Chondrocyte (in vitro differentiated cells): ENCODE results near the gene TRIM56. TPM values are rescaled to one million over a fixed set of nuclear protein-coding genes. Genes with fewer than 3 reads are reported as not detected.

ENCODE experiments used
- DNase-seq: peaks from one replicate; pipeline ENCODE4 v3.0.0; 2021; ENCODE audit warnings: mixed read lengths, low spot score
- H3K27ac Mint-ChIP-seq: one replicate; pipeline ENCODE4 v1.8.0; 2021; ENCODE audit warnings: mild to moderate bottlenecking, moderate library complexity, mixed read lengths; ENCODE audit not compliant: unreplicated experiment
- H3K27me3 Mint-ChIP-seq: 2 replicates; pipeline ENCODE4 v1.8.0; 2021; ENCODE audit warnings: low read depth, mixed read lengths
- H3K36me3 Mint-ChIP-seq: 2 replicates; pipeline ENCODE4 v1.8.0; 2021; ENCODE audit warnings: low read depth, mixed read lengths
- H3K4me1 Mint-ChIP-seq: 2 replicates; pipeline ENCODE4 v1.8.0; 2021; ENCODE audit warnings: low read depth, mild to moderate bottlenecking, mixed read lengths
- H3K4me3 Mint-ChIP-seq: one replicate; pipeline ENCODE4 v1.8.0; 2021; ENCODE audit warnings: mild to moderate bottlenecking, moderate library complexity, mixed read lengths; ENCODE audit not compliant: unreplicated experiment
- H3K9me3 Mint-ChIP-seq: 2 replicates; pipeline ENCODE4 v1.8.0; 2021; ENCODE audit warnings: low read depth, mixed read lengths
- total RNA-seq: library from RNA; stranded (reverse); gene quantifications from 3 replicates; pipeline ENCODE4 v1.2.1, GENCODE V29; 2021
- TF ChIP-seq, protein P1 (sequence below): fragments of 200-600 bp; sonication (generic); IDR thresholded peaks from 2 replicates; pipeline ENCODE4 v1.5.0; 2021; ENCODE audit warnings: antibody characterized with exemption, mild to moderate bottlenecking, moderate library complexity

The TRIM56 gene
- total RNA-seq, 1 donor from 2014 or later: 30.4 TPM

DNA sequence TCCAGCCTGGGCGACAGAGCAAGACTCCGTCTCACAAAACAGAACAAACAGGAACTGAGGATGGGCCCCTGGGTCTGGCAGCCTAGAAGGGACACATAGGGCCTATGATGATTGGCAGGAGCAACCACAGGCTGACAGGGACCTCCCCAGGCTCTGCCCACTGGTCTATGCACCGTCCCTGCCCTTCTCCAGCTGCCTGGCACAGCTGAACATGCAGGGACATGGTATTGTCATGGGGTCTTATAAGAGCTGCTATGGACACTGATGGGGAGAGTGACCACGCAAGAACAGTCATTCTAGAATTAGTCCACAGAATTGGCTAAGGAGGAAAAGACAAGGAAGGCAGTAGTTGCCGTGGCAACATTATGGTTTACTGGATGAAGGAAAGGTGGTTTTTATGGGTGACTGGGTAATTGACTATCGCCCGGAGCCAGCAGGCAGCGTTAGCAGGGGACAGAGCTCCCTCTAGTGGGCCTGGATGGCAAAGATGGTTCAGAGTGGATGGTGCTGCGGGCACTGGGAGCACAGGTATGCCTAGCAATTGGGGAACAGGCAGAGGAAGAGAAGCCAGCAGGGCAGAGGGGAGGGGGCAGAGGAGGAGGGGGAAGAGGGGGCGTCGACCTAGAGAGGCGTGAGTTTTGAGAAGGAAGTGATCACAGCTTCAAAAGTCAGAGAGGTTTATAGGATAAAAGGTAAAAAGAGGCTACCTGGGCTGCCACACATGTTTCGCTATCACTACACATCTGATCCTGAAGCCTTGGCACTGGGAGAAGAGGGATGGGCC is 7.8 kb upstream of the TRIM56 start:
- TF ChIP-seq, protein P1, sequence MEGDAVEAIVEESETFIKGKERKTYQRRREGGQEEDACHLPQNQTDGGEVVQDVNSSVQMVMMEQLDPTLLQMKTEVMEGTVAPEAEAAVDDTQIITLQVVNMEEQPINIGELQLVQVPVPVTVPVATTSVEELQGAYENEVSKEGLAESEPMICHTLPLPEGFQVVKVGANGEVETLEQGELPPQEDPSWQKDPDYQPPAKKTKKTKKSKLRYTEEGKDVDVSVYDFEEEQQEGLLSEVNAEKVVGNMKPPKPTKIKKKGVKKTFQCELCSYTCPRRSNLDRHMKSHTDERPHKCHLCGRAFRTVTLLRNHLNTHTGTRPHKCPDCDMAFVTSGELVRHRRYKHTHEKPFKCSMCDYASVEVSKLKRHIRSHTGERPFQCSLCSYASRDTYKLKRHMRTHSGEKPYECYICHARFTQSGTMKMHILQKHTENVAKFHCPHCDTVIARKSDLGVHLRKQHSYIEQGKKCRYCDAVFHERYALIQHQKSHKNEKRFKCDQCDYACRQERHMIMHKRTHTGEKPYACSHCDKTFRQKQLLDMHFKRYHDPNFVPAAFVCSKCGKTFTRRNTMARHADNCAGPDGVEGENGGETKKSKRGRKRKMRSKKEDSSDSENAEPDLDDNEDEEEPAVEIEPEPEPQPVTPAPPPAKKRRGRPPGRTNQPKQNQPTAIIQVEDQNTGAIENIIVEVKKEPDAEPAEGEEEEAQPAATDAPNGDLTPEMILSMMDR: peak; percentile 87
- Mint-ChIP-seq H3K36me3 (peaks cover 3% of the 10 kb centered on the region), H3K4me3 (no peak overlapping the region), H3K27ac (peak overlapping the region; percentile 5), H3K9me3 (no peaks in the 10 kb centered on the region), H3K4me1 (peaks cover 5% of the 10 kb centered on the region), H3K27me3 (peaks cover 5% of the 10 kb centered on the region)
- no peak for DNase-seq

DNA sequence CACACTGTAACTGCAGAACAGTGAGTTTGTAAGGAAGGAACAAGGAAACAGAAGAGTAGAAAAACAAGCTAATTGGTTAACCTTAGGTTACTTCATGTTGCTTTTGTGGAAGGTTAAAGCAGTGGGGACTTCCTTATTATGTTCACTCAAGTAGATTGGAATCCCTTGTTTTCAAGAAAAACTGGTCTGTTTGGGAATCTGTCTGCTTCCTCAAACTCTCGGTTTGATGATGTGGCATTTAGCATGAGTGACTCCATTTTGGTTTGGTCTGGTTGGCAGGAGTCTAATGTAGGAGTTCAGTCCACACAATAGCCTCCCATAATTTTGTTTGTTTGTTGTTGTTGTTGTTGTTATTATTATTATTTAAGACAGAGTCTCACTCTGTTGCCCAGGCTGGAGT is 3.8 kb upstream of the TRIM56 start:
- Mint-ChIP-seq H3K9me3 (no peaks in the 10 kb centered on the region), H3K36me3 (no peaks in the 10 kb centered on the region), H3K27ac (no peak overlapping the region), H3K4me1 (peaks cover 24% of the 10 kb centered on the region), H3K4me3 (no peak overlapping the region), H3K27me3 (no peaks in the 10 kb centered on the region)
- no peak for DNase-seq
- TF ChIP-seq, protein P1: no peak

DNA sequence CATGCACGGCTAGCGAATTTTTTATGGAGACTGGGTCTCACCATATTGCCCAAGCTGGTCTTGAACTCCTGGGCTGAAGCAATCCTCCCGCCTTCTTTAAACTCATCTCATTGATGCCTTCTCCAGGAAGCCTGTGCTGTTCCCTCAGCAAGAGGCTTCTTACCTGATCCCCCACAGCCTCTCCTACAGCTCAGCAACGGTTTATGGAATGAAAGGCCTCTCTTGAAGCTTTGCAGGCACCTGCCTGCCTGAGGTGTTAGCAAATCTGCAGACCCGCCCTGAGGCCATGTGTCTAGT is 468 bp upstream of the TRIM56 start:
- H3K27me3 Mint-ChIP-seq: no peaks in the 10 kb centered on the region
- TF ChIP-seq, protein P1: no peak
- H3K9me3 Mint-ChIP-seq: no peaks in the 10 kb centered on the region
- H3K4me3 Mint-ChIP-seq: peak overlapping the region; percentile 91
- H3K4me1 Mint-ChIP-seq: peaks cover 36% of the 10 kb centered on the region
- peaks cover 3% of the 10 kb centered on the region for H3K36me3 Mint-ChIP-seq
- peak overlapping the region; percentile 99 for H3K27ac Mint-ChIP-seq
- no peak for DNase-seq

DNA sequence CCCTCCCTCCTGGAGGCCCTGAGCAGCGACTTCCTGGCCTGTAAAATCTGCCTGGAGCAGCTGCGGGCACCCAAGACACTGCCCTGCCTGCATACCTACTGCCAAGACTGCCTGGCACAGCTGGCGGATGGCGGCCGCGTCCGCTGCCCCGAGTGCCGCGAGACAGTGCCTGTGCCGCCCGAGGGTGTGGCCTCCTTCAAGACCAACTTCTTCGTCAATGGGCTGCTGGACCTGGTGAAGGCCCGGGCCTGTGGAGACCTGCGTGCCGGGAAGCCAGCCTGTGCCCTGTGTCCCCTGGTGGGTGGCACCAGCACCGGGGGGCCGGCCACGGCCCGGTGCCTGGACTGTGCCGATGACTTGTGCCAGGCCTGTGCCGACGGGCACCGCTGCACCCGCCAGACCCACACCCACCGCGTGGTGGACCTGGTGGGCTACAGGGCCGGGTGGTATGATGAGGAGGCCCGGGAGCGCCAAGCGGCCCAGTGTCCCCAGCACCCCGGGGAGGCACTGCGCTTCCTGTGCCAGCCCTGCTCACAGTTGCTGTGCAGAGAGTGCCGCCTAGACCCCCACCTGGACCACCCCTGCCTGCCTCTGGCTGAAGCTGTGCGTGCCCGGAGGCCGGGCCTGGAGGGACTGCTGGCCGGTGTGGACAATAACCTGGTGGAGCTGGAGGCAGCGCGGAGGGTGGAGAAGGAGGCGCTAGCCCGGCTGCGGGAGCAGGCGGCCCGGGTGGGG is 2.2 kb downstream of the TRIM56 start:
- DNase-seq: no peak
- Mint-ChIP-seq H3K27ac (no peak overlapping the region), H3K27me3 (no peaks in the 10 kb centered on the region), H3K9me3 (no peaks in the 10 kb centered on the region), H3K4me3 (no peak overlapping the region), H3K4me1 (peaks cover 49% of the 10 kb centered on the region), H3K36me3 (peaks cover 8% of the 10 kb centered on the region)
- TF ChIP-seq, protein P1: no peak

DNA sequence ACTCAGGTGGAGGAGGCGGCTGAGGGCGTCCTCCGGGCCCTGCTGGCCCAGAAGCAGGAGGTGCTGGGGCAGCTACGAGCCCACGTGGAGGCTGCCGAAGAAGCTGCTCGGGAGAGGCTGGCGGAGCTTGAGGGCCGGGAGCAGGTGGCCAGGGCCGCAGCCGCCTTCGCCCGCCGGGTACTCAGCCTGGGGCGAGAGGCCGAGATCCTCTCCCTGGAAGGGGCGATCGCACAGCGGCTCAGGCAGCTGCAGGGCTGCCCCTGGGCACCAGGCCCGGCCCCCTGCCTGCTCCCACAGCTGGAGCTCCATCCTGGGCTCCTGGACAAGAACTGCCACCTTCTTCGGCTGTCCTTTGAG is 2.8 kb downstream of the TRIM56 start:
- Mint-ChIP-seq H3K4me3 (no peak overlapping the region), H3K27me3 (no peaks in the 10 kb centered on the region), H3K36me3 (peaks cover 8% of the 10 kb centered on the region), H3K4me1 (peaks cover 53% of the 10 kb centered on the region), H3K27ac (no peak overlapping the region), H3K9me3 (no peaks in the 10 kb centered on the region)
- TF ChIP-seq, protein P1: no peak
- DNase-seq: no peak
